DMS53 treated with DMSO at 0.1 percent for 48 hours (cell line): Measurements from ENCODE around the gene GASK1A.

Source experiments
- DNase-seq: peaks from one replicate; lab custom pipeline; 2025; ENCODE audit not compliant: unreplicated experiment; lab: John Stamatoyannopoulos, UW

GASK1A gene

DNA sequence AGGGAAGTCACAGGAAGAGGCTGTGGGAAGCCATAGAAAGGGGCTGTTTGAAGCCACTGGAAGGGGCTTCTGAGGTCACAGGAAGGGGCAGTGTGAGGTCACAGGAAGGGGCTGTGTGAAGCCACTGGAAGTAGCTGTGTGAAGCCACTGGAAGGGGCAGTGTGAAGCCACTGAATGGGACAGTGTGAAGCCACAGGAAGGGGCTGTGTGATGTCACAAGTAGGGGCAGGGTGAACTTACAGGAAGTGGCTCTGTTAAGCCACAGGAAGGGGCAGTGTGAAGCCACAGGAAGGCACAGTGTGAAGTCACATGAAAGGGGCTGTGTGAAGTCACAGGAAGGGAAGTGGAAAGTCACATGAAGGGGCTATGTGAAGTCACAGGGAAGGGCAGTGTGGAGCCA lies 33.1 kb downstream of the GASK1A start:
- DNase-seq: no peak

DNA sequence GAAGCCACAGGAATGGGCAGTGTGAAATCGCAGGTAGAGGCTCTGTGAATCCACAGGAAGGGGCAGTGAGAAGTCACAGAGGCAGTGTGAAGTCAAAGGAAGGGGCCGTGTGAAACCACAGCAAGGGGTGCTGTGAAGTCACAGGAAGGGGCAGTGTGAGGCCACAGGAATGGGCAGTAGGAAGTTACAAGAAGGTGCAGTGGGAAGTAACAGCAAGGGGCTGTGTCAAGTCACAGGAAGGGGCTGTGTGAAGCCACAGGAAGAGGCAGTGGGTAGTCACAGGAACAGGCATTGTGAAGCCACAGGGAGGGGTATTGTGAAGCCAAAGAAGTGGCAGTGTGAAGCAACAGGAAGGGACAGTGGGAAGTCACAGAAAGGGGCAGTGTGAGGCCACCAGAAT lies 34.1 kb downstream of the GASK1A start:
- no peak for DNase-seq

GRCh38 chr3:43013743-43014155 lies 34.6 kb downstream of the GASK1A start:
- no peak for DNase-seq

GRCh38 chr3:43014241-43014640 lies 35.1 kb downstream of the GASK1A start:
- no peak for DNase-seq

GRCh38 chr3:43014956-43015355 lies 35.8 kb downstream of the GASK1A start:
- DNase-seq: no peak

GRCh38 chr3:43015572-43015971 lies 36.5 kb downstream of the GASK1A start:
- no peak for DNase-seq

- no peak for DNase-seq
These were observed 37.1 kb downstream of the GASK1A start for GRCh38 chr3:43015991-43016865.

DNA sequence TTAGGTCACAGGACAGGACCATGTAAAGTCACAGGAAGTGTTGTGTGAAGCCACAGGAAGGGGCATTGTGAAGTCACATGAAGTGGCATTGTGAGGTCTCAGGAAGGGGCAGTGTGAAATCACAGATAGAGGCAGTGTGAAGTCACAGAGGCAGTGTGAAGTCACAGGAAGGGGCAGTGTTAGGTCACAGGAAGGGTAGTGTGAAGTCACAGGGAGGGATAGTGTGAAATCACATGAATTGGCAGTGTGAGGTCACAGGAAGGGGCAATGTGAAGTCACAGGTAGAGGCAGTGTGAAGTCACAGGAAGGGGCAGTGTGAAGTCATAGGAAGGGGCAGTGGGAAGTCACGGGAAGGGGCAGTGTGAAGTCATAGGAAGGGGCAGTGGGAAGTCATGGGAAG lies 37.9 kb downstream of the GASK1A start:
- no peak for DNase-seq

DNA sequence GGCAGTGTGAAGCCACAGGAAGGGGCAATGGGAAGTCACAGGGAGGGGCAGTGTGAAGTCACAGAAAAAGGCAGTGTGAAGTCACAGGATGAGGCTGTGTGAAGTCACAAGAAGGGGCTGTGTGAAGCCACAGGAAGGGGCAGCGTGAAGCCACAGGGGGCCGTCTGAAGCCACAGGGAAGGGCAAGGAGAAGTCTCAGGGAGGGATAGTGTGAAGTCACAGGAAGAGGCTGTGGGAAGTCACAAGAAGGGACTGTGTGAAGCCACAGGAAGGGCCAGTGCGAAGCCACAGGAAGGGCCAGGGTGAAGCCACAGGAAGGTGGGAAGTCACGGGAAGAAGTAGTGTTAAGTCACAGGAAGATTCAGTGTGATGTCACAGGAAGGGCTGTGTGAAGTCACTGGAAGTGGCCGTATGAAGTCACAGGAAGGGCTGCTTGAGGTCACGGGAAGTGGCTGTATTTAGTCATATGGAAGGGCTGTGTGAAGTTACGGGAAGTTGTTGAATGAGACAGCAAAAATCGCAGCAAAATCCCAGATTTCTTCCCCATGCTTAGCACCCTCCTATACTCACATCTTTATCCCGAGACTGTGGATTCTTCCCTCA lies 38.6 kb downstream of the GASK1A start:
- no peak for DNase-seq

DNA sequence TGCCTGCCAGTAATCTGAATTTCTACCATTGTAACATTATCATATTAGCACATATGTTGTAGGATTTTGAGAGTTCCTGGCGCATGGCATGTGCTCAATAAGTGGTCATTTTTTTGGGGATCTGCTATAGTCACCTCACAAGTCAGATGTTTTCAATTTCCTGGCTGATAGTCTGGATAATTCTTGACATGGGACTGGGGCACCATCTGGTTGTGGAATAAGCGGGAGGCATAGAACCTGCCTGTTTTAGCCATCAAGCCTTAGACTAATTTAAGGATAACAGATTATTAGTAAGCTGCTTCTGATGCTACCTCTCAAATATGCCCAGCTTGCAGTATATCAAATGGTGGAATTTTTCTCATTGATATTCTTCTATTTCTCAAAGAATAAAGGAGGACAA lies 39.1 kb downstream of the GASK1A start:
- DNase-seq: no peak

DNA sequence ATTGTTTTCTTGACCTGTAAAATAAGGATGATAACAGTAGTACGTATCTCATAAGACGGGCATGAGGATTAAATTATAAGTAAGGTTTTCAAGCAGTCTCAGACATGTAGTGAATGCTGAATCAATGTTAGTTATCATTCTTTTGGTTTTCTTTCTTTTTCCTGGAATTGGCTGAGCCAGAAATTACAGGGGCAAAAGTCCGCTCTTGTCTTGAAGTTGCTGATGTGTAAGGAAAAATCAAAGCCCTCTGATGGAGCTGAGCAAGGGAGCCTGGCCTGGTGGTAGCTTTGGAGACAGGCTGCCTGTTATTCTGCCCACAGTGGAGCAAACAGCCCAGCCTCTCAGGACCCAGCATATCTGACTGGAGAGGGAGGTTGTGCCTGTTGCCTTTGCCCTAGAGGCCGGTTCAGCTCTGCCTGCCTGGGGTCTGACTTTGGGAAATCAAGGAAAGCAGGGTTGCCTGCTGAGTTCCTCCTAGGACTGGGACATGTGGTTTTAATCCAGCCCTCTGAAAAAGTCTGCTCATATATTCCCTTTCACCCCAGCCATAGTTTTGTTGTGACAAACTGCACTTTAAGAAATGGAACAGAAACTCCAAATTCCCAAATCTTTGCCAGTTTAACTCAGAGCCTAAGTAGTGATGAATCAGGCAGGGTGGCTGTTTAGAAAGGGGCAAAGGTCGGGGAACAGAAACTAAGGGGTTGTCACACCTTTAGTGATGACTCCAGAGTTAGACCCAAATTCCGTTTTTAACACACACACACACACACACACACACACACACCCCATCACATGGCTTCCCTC lies 40.1 kb downstream of the GASK1A start:
- DNase-seq: no peak

DNA sequence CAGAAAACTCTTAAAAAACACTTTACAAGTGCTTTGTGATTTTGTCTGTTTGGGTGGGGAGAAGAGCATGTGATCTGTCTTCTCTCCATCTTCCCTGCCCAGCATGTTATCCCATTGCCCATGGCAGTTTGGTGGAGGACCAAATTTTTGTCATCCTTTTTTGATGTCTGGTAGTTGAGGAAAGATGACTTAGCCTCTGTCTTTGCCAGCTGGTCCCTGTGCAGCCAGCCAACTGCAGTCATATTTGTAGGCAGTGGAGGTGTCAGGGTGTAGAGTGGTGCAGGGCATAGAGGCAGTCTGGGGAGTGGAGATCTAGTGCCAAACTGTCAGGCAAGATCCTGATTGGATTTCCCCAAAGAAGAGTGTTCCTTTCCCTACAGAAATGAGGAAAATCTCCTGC lies 40.7 kb downstream of the GASK1A start:
- DNase-seq: no peak

GRCh38 chr3:43021186-43021585 lies 42.1 kb downstream of the GASK1A start:
- DNase-seq: no peak

- DNase-seq: no peak
These were observed 43.0 kb downstream of the GASK1A start for GRCh38 chr3:43022121-43022520.

GRCh38 chr3:43023066-43023465 lies 44.0 kb downstream of the GASK1A start:
- DNase-seq: no peak

- DNase-seq: no peak
These were observed 44.6 kb downstream of the GASK1A start for GRCh38 chr3:43023746-43024145.

DNA sequence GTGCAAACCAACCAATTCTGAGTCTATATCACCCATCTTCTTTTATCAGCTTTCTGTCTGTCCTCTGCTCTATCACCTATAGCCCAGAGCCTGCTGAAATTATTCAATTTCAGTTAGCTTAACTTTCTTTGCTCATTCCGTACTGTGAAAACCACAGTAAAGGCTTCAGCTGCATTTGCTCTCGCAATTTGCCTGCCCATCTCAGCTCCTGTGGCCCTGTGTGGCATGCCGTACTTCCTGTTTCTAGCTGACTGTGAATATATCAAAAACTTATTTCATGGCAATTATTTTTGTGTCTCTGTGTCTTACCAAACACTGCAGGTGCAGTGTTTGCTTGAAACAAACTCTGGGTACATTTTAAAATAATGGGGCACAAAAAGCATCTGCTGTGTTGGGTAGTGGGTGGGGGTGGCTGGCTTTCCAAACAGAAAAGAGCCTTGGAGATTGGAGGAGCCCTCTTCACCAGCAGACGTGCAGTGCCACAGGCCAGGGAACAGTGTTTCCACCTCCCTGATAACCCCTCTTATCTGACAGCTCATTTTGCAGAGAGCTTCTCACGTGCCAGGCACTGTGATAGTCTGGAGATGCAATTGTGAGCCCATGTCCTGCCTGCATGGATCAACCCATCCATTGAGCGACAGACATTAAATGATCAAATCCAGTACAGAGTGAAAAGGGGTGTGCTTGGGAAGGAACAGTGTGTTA lies 45.2 kb downstream of the GASK1A start:
- DNase-seq: no peak

- no peak for DNase-seq
These were observed 46.3 kb downstream of the GASK1A start for GRCh38 chr3:43025423-43025822.

GRCh38 chr3:43028001-43028400 lies 48.9 kb downstream of the GASK1A start:
- no peak for DNase-seq

GRCh38 chr3:43028678-43029490 lies 49.8 kb downstream of the GASK1A start:
- no peak for DNase-seq
